Ovary (tissue), 3 donors: ENCODE measurements around the gene CAMP.

ENCODE experiments used
- POLR2A ChIP-seq: fragments of 450-650 bp; IDR thresholded peaks from one replicate; pipeline ENCODE4 v1.6.1; 2017; ENCODE audit warnings: antibody characterized with exemption, mild to moderate bottlenecking, moderate library complexity
- TF ChIP-seq, protein P1 (sequence below), 3 donors: fragments of 450-650 bp in 2 of 3; fragments of 200-600 bp in 1 of 3; IDR thresholded peaks; one replicate each; pipeline versions ENCODE4 v1.5.1 to v1.8.0; 2016 to 2022; ENCODE audit warnings: antibody characterized with exemption in 3 of 3, mild to moderate bottlenecking in 1 of 3
- donor health status: DM: no; HTN: no; CAD: no.

- TF ChIP-seq, protein P1, sequence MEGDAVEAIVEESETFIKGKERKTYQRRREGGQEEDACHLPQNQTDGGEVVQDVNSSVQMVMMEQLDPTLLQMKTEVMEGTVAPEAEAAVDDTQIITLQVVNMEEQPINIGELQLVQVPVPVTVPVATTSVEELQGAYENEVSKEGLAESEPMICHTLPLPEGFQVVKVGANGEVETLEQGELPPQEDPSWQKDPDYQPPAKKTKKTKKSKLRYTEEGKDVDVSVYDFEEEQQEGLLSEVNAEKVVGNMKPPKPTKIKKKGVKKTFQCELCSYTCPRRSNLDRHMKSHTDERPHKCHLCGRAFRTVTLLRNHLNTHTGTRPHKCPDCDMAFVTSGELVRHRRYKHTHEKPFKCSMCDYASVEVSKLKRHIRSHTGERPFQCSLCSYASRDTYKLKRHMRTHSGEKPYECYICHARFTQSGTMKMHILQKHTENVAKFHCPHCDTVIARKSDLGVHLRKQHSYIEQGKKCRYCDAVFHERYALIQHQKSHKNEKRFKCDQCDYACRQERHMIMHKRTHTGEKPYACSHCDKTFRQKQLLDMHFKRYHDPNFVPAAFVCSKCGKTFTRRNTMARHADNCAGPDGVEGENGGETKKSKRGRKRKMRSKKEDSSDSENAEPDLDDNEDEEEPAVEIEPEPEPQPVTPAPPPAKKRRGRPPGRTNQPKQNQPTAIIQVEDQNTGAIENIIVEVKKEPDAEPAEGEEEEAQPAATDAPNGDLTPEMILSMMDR (IDR thresholded peaks at IDR 0.05), result no peak
- no peak for TF ChIP-seq POLR2A
These were observed 21.2 kb downstream of the CAMP start for GRCh38 chr3:48244461-48244860.
